ENCODE measurements around the gene STX7.

The STX7 gene

GRCh38 chr6:132475925-132476324 lies 37.0 kb downstream of the STX7 start:
- no peak for DNase-seq

- DNase-seq, result no peak
Measured at GRCh38 chr6:132471787-132472186, 41.1 kb downstream of the STX7 start.

DNA sequence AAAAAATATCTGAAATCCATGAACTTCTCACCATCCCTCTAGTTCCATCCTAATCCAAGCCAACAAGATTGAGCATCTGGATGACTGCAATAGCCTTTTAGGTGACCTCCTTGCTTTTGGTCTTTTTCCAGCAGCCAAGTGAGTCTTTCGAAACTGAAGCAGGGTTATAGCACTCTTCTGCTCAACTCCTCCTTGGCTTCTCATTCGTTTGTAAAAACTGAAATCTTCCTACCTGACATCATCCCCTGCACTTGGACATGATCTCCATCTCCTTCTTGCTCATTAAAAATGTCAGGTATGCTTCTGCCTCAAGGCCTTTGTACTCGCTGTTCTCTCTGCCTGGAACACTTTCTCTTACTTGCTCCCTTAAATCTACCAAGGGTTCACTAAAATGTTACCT lies 46.0 kb downstream of the STX7 start:
- DNase-seq, result no peak

GRCh38 chr6:132465530-132466485 lies 47.1 kb downstream of the STX7 start:
- DNase-seq, result no peak

GRCh38 chr6:132464538-132465256 lies 48.2 kb downstream of the STX7 start:
- DNase-seq, result no peak

- DNase-seq, result no peak
Measured at GRCh38 chr6:132461958-132462357, 51.0 kb downstream of the STX7 start.

GRCh38 chr6:132459605-132459952 lies 53.3 kb downstream of the STX7 start:
- DNase-seq, result no peak

DNA sequence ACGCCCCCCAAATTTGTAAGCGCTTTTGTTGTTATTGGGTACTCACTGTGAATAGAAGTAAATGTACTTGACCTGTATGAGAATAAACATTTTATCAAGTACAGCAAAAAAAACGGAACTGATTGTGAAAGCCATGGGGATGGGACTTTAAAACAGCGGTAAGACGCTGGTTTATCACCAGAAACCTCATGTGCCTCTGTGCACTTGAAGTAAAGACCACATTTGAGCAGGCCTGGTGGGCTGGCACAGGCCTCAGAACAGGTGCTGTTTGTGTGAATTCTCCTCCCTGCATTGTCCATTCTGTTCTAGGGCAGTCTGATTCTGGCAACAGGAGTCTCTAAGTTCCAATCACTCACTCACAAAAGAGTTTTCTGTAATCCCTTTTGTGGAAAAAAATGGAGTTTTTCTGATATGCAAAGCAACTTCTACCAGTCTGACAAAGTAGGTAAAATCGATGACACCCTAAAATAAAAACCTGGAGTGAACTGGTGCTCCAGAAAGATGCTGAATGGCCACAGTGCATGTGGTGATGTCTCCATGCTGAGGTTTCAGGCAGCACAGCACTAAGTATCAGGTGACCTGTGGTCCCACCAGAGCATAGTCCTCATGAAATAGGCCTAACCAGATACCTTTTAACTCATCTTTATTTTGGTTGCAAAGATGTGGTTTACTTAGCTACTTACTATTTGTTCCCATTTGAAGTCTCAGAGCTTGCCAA lies 53.9 kb downstream of the STX7 start:
- no peak for DNase-seq

DNA sequence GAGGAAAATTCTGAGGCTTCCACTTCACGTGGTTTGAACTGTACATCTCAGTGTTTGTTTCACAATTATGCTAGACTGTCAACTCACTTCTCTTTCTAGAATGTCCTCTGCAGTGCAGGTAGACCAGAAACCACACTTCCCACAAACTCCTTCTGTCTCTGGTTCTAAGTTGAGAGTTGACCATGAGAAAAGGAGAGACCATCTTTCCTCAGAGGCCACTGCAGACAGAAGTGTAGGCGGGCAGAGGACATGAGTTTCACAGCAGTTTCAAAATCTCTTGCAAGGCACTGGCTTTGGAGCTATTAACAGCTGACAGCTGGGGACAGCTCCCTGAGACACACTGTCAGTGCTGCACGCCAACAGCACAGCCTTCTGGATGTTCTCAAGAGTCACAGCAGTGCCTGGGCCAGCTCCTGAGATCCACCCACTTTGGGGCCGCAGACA lies 56.2 kb downstream of the STX7 start:
- no peak for DNase-seq

DNA sequence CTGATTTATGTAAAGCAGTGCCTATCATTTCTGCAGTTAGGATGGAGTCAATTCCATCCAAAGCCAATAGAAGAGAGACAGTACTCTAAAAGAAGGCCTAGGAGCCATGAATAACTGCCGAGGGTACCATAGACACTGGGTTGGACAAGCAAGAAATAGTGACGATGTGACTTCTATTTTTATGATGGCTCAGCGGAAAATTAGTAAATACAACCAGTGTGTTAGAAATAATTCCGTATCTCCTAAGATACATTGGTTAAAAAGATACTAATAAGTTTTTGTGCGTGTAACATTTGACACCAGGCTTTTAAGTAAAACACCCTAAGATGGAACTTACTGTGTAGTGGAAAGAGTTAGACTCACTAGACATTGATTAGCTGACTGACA lies 66.1 kb downstream of the STX7 start:
- no peak for DNase-seq

- no peak for DNase-seq
Measured at GRCh38 chr6:132446141-132446854, 66.6 kb downstream of the STX7 start.

DNA sequence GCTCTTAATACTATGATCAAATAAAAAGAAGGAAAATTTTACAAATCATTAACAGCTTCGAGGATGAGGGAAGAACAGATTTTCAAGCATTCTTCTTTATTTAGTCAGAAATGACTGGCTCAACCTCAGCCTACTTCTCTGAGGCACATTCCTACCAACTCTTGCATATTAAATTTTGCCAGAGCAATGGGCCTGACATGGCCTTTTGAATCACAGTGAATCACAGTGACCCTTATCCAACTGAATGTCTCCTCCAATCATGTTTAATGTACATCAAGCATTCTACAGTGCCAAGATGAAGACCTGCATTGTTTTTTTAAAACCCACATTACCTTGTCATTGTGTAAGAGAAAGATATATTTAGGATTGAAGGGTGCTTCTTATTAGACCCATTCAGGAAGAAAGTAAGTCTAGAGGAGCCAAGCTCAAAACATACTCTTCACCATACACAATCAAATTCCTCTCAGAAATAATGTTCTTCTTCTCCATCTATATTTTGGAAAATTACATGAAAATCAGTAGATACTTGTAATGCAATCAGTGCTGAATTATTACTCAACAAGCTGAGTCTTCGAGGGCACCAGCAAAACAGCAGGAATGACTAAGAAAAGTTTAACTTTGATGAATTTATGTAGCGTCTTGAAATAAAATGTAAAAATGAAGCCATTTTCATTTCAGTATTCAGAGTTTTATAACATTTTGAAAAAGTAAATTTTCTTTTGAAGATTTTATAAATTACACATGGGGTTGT lies 67.5 kb downstream of the STX7 start:
- DNase-seq, result no peak

- DNase-seq, result no peak
Measured at GRCh38 chr6:132443206-132443605, 69.7 kb downstream of the STX7 start.

- no peak for DNase-seq
Measured at GRCh38 chr6:132430110-132430509, 82.8 kb downstream of the STX7 start.

DNA sequence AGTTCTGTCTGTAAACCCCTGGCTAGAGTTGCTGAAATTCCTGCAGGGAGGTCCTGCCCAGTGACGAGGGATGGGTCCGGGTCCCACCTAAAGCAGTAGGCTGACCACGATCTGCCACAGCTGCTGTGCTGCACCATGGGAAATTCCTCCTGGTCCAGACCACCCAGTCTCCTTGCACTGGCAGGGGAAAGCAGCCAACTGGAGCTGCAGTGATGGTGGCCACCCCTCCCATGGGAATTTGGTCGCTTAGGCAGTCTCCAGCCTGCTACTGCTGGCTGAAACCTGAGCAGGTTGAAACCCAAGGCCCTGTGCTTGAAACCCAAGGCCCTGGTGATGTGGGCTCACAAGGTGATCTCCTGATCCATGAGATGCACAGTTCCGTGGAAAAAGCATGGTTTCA lies 87.7 kb downstream of the STX7 start:
- DNase-seq, result no peak

GRCh38 chr6:132423839-132424238 lies 89.1 kb downstream of the STX7 start:
- no peak for DNase-seq

DNA sequence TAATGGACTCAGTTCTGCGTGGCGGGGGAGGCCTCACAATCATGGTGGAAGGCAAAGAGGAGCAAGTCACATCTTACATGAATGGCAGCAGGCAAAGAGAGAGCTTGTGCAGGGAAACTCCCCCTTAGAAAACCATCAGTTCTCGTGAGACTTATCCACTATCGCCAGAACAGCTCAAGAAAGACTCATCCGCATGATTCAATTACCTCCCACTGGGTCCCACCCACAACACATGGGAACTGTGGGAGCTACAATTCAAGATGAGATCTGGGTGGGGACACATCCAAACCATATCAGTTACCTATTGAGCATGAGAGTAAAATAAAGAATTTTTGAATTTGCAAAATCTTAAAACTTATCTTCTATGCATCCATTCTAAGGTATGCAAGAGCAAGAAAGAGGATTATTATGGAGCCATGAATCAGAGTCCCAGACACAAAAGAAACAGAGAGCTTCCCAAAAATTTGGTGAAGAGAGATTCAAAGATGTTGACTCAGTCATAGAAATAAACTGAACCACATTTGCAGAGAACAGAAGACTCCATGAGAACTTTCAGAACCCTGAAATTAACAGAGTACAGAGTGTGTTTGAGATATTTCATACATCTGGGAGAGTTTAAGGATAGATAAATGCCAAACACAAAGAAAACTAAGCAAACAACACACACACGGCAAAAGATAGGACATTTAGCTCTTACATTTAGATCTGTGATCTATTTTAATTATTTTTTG lies 94.5 kb downstream of the STX7 start:
- no peak for DNase-seq

DNA sequence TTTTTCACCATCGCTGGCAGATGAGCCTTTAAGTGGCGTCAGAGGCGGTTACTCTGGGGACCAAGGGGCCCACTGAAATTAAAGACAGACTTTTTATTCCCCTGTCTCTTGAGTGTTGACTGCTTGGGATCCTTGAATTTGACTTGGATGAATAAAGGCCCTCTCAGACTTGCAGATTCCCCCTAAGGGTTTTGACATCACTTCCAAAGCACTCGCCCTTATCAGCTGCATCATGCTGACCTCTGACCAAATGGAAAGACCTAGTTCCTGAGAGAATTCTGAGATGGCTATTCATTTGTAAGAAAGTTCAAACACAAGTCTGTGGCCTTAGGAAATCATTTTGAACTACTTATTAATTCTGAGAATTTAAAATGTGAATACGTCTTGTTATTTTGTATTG lies 98.2 kb downstream of the STX7 start:
- no peak for DNase-seq

GRCh38 chr6:132414322-132414721 lies 98.6 kb downstream of the STX7 start:
- DNase-seq, result no peak

DNA sequence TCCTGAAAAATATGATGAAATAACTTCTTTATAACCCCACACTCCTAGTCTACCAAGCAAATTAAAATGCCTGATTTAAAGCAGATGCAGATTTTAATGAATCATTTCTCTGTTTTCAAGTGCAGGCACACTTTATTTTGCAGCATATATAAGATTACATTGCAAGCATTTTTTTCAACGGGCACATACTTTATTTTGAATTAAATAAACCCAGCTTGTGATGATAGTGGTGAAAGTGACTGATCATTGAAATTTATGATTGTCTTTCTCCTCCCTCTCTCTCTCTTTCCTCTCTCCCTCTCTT lies 99.5 kb downstream of the STX7 start:
- no peak for DNase-seq

DNA sequence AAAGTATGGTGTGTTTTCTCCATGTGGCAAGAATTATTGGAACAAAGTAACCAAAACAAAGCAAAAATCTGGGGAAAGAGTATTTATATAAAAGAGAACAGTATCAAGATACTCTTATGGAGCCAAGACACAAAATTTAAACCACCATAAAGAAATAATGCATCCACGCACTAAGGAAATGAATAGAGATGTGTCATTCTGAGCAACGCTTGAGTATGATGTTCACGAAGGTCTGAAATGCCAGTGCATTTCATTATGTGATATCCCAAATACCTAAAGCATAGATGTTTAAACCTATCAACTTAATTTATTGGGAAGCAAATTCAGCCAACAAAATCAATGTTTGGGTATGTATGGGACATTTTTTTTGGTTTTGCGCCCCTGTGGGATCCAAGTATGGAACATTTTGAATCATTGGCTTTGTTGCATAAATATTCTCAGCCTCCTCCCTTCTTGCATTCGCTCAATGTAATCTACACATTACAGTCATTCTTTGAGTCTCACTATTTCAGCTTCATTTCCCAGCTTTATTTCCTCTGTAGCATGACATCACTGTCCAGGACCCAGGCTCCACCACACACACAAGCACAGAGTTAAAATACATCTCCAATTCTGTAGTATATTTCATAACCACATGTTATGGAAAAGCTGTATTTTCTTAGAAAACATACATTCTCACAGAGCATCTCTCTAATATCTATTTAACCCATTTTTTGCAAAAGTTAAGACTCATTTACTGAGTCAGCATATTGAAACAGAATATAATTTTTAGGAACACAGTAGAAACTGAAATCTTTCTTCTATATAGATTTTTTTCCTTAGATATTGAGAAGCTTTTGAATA lies 100.0 kb downstream of the STX7 start:
- DNase-seq, result no peak
